Central memory CD8-positive, alpha-beta T cell (primary cell): Measurements from ENCODE around the gene PSMG4.

Experiments used
- ATAC-seq: fragments of 150-1000 bp; cut with Tn5 transposase; replicated peaks from 2 replicates; pipeline ENCODE4 v1.10.0; 2022; ENCODE audit warnings: mild to moderate bottlenecking, moderate FRiP score, moderate number of reproducible peaks; ENCODE audit not compliant: poor library complexity, severe bottlenecking; ENCODE audit errors: extremely low read depth
- DNase-seq, 2 donors: peaks; one replicate each; pipeline ENCODE4 v3.0.0; 2021; ENCODE audit warnings: low spot score in 2 of 2
- H3K27ac Mint-ChIP-seq: one replicate; pipeline ENCODE4 v1.8.0; 2022; ENCODE audit warnings: low read depth, mild to moderate bottlenecking, moderate library complexity, mixed read lengths
- H3K27me3 Mint-ChIP-seq: one replicate; pipeline ENCODE4 v1.8.0; 2022; ENCODE audit warnings: mixed read lengths
- H3K36me3 Mint-ChIP-seq: one replicate; pipeline ENCODE4 v1.8.0; 2022; ENCODE audit warnings: mild to moderate bottlenecking, moderate library complexity, mixed read lengths; ENCODE audit not compliant: insufficient read depth
- H3K4me1 Mint-ChIP-seq: one replicate; pipeline ENCODE4 v1.8.0; 2022; ENCODE audit warnings: mixed read lengths
- H3K4me3 Mint-ChIP-seq: one replicate; pipeline ENCODE4 v1.8.0; 2022; ENCODE audit warnings: mild to moderate bottlenecking, moderate library complexity, mixed read lengths
- H3K9me3 Mint-ChIP-seq: one replicate; pipeline ENCODE4 v1.8.0; 2022; ENCODE audit warnings: mixed read lengths

PSMG4 gene

GRCh38 chr6:3276174-3277167 lies 17.7 kb downstream of the PSMG4 start:
- Mint-ChIP-seq H3K4me1 (peaks cover 10% of the 10 kb centered on the region), H3K36me3 (peaks cover 4% of the 10 kb centered on the region), H3K27ac (peak overlapping the region; percentile 36), H3K27me3 (no peaks in the 10 kb centered on the region), H3K9me3 (no peaks in the 10 kb centered on the region), H3K4me3 (no peak overlapping the region)
- ATAC-seq (no peak), DNase-seq (no peak)

- Mint-ChIP-seq H3K9me3 (no peaks in the 10 kb centered on the region), H3K36me3 (peaks cover 3% of the 10 kb centered on the region), H3K4me3 (no peak overlapping the region), H3K27me3 (no peaks in the 10 kb centered on the region), H3K4me1 (peaks cover 10% of the 10 kb centered on the region), H3K27ac (no peak overlapping the region)
- ATAC-seq: no peak
- no peak for DNase-seq
Observed at GRCh38 chr6:3277251-3277650, 18.5 kb downstream of the PSMG4 start.

- no peaks in the 10 kb centered on the region for H3K27me3 Mint-ChIP-seq
Observed at GRCh38 chr6:3277851-3278416, 19.2 kb downstream of the PSMG4 start.

DNA sequence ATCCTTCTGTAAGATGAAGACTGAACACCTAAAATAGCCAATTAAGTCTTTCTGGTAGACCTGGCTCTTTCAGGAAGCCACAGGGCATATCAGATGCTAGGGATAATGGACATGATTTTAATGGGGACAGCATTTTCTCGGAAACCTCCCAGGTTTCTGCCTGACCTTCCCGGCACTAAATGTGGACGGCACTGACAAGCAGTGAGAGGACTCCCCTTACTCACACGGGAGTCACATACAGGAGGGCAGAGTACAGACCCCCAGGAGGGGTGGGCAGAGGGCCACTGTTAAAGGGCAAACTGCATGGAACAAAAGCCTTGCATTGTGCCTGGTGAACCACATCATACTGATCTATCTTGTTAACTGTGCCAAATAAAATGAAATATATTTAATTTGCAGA lies 19.9 kb downstream of the PSMG4 start:
- no peak for ATAC-seq
- Mint-ChIP-seq H3K9me3 (no peaks in the 10 kb centered on the region), H3K27ac (no peak overlapping the region), H3K36me3 (peaks cover 3% of the 10 kb centered on the region), H3K4me1 (peaks cover 8% of the 10 kb centered on the region), H3K27me3 (no peaks in the 10 kb centered on the region), H3K4me3 (no peak overlapping the region)
- DNase-seq: no peak

More at GRCh38 chr6:3277851-3278416, 19.2 kb downstream of the PSMG4 start:
- DNase-seq (no peak), ATAC-seq (no peak)
- Mint-ChIP-seq H3K36me3 (peaks cover 3% of the 10 kb centered on the region), H3K4me3 (no peak overlapping the region), H3K4me1 (peaks cover 10% of the 10 kb centered on the region), H3K27ac (no peak overlapping the region), H3K9me3 (no peaks in the 10 kb centered on the region)

- no peak for ATAC-seq
- H3K36me3 Mint-ChIP-seq: peaks cover 3% of the 10 kb centered on the region
Observed at GRCh38 chr6:3280091-3280490, 21.3 kb downstream of the PSMG4 start.

DNA sequence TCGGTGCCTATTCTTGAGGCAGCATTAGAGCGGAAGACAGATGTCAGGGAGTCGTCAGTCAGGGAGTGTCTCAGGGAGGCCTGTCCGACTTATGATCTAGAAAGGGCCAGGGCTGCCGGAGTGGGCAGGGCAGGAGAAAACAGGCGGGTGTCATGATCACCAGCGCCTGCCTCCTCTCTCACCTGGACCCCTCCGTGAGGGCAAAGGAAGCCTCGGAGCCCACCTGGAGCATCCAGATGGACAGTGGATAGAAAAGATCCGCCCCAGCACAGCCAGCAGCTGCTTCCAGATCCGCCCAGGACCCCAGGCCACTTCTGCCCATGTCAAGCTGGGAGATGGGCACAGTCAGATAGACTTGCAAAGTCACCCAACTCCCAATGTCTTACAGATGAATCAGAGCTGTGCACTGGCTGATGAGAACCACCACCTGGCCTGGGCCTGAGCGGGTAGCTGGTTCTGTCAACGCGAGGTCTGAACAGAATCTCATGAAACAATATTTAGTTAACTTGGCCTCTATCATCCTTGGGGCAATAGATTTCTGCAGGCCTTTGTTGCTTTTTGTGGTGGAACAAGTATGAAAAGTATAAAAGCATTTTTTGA lies 22.2 kb downstream of the PSMG4 start:
- Mint-ChIP-seq H3K27ac (no peak overlapping the region), H3K27me3 (no peaks in the 10 kb centered on the region), H3K4me1 (no peaks in the 10 kb centered on the region), H3K36me3 (no peaks in the 10 kb centered on the region), H3K4me3 (no peak overlapping the region), H3K9me3 (no peaks in the 10 kb centered on the region)
- ATAC-seq (no peak), DNase-seq (no peak)

More at GRCh38 chr6:3280091-3280490, 21.3 kb downstream of the PSMG4 start:
- Mint-ChIP-seq H3K4me1 (no peaks in the 10 kb centered on the region), H3K4me3 (no peak overlapping the region), H3K9me3 (no peaks in the 10 kb centered on the region), H3K27me3 (no peaks in the 10 kb centered on the region), H3K27ac (no peak overlapping the region)
- DNase-seq: no peak

GRCh38 chr6:3281631-3282475 lies 23.1 kb downstream of the PSMG4 start:
- Mint-ChIP-seq H3K9me3 (no peaks in the 10 kb centered on the region), H3K27ac (no peak overlapping the region), H3K4me1 (no peaks in the 10 kb centered on the region), H3K27me3 (no peaks in the 10 kb centered on the region), H3K4me3 (no peak overlapping the region), H3K36me3 (no peaks in the 10 kb centered on the region)
- DNase-seq: no peak
- no peak for ATAC-seq

DNA sequence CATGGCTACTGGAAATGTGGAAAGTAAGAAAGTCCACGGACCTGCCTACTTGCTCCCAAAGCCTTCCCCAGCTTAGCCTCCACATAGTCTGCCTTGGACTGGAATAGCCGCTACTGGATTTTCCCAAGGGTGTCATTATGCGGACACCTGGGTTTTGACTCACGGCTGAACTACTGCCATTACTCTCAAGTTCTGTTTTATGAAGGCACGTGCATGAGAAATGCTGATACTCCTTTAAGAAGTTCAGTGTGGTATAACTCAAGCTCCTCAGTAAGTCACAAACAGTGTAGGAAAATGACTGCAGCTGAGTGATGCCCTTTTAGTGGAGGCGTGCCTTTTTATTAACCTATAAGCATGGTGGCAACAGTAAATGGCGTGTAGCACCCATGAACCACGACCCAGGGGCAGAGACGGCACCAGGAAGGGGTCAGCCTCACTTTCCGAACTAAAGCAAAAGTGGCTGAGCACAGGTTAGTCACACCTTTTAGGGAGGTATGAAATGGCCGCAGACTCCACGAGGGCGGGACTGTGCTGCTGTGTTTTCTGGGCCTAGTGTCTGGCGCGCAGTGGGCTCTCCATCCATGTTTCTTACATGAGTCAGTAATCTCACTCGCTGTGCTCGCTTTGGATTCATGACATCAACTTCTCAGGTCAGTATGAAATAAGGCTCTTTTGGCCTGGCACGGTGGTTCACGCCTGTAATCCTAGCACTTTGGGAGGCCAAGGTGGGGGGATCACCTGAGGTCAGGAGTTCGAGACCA lies 23.9 kb downstream of the PSMG4 start:
- ATAC-seq (no peak), DNase-seq (no peak)
- Mint-ChIP-seq H3K27ac (no peak overlapping the region), H3K9me3 (no peaks in the 10 kb centered on the region), H3K36me3 (no peaks in the 10 kb centered on the region), H3K4me1 (no peaks in the 10 kb centered on the region), H3K4me3 (no peak overlapping the region), H3K27me3 (no peaks in the 10 kb centered on the region)

DNA sequence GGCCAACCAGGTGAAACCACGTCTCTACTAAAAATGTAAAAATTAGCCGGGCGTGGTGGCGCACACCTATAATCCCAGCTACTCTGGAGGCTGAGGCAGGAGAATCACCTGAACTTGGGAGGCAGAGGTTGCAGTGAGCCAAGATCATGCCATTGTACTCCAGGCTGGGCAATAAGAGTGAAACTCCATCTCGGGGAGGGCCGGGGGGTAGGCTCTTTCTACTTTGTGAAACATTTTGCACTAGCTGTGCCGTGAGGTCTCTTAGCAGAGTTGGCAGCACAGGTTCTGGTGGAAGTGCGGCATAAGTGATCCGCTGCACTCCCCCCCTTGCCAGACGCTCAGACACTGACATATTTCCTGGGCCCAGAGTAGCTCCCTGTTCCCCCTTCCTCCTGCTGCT lies 24.5 kb downstream of the PSMG4 start:
- Mint-ChIP-seq H3K9me3 (no peaks in the 10 kb centered on the region), H3K36me3 (no peaks in the 10 kb centered on the region), H3K27me3 (no peaks in the 10 kb centered on the region), H3K4me3 (no peak overlapping the region), H3K27ac (no peak overlapping the region), H3K4me1 (no peaks in the 10 kb centered on the region)
- ATAC-seq (no peak), DNase-seq (no peak)

DNA sequence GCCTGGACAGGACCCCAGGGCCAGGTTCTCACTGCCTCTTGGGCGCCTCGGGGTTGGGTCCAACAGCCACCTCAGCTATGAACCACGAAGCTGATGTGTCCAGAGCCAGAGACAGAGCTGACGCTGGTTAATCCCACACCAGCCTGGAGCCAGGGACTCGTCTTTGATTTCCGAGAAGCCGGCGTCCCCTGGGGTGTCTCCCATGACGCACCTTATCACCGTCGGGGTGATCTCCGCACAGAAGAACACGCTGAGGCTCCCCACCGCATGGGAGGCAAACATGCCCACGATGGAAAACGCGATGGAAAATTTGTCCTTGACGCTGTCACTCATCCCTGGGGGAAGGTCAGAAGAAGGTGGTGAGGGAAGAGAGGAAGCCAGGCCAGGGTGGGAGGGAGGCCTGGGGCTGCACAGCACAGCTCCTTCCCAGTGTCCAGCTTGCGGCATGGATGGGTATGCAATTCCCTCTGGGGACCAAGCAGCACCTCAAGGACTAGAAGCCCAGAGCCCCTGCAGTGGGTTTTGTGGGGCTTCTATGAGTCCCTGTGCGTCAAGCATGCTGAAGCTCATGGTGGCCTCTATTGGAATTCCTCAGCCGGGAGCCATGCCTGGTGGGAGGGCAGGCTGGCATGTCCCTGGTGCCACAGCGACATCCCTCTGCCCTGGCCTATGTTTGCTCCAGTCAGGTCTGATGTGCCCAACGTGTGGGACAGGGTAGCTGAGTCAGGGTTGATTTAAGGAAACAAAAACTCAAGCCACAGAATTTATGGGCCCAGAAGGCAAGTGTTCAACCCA lies 25.1 kb downstream of the PSMG4 start:
- H3K27ac Mint-ChIP-seq: no peak overlapping the region
- DNase-seq: no peak
- no peak overlapping the region for H3K4me3 Mint-ChIP-seq
- no peak for ATAC-seq
- H3K27me3 Mint-ChIP-seq: no peaks in the 10 kb centered on the region
- H3K36me3 Mint-ChIP-seq: no peaks in the 10 kb centered on the region
- no peaks in the 10 kb centered on the region for H3K9me3 Mint-ChIP-seq
- H3K4me1 Mint-ChIP-seq: no peaks in the 10 kb centered on the region

GRCh38 chr6:3284436-3284876 lies 25.7 kb downstream of the PSMG4 start:
- Mint-ChIP-seq H3K4me1 (no peaks in the 10 kb centered on the region), H3K27me3 (no peaks in the 10 kb centered on the region), H3K36me3 (no peaks in the 10 kb centered on the region), H3K9me3 (no peaks in the 10 kb centered on the region), H3K4me3 (no peak overlapping the region), H3K27ac (no peak overlapping the region)
- DNase-seq (no peak), ATAC-seq (no peak)
